Left lobe of liver (tissue), 2 donors: ENCODE data around the gene FTL. TPM values are rescaled to one million over a fixed set of nuclear protein-coding genes. Genes with fewer than 3 reads are reported as not detected.

Experiments
- ATAC-seq: fragments of 200-7000 bp; cut with Tn5 transposase; one replicate; pipeline ENCODE4 v1.9.1; 2020; ENCODE audit warnings: mild to moderate bottlenecking, moderate library complexity
- DNase-seq: peaks from one replicate; pipeline ENCODE4 v3.0.0-alpha.2; 2020; ENCODE audit warnings: low spot score
- total RNA-seq: library from RNA; stranded (reverse); gene quantifications from one replicate; pipeline ENCODE4 v1.2.1, GENCODE V29; 2021
- donor health status: DM: no; HTN: no; CAD: no; lungs with moderate emphysema.
- donor health status: DM: no; HTN: yes; CAD: no.

The FTL gene
- total RNA-seq, 1 donor from 2014 or later, result 8,713 TPM

GRCh38 chr19:48989701-48990291 is 24.7 kb downstream of the FTL start:
- DNase-seq (no peak), ATAC-seq (no peak)

- ATAC-seq (no peak), DNase-seq (no peak)
Measured at GRCh38 chr19:48990400-48990799, 25.3 kb downstream of the FTL start.

GRCh38 chr19:48991011-48991609 is 26.0 kb downstream of the FTL start:
- DNase-seq (no peak), ATAC-seq (no peak)

DNA sequence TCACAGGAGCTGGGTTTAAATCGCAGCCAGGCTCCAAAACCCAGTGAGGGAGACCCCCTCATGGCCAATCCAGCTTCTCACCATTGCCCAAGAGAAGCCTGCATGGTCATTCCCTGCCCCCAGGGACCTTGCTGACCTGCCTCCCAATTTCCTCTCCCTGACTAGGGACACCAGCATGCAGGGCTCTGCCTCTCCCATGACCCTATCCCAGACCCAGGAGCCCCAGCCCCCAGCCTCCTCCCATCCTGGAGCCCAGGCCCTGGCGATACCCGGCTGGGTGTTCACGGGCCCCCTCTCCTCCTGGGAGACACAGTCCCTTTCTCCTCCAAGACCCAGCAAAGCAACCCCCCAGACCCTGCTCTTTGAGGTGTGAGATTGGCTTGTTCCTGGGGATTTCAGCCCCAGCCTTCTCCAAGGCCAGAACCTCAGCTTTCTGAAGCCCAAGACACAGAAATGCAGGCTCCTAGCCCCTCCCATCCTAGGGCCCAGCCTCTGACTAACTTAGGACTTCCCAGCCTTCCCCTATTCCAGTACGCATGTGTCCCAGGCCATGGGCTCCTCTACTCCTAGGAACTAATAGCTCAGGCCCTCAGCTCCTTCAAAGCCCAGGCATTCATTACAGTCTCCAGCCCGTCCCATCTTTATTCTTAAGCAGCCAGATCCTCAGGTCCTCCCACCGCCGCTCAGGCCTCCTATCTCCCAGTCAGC is 26.9 kb downstream of the FTL start:
- DNase-seq (peak; percentile 58), ATAC-seq (peak; percentile 19)

GRCh38 chr19:48992581-48993174 is 27.6 kb downstream of the FTL start:
- ATAC-seq, result peak; percentile 1
- DNase-seq, result peak; percentile 52

GRCh38 chr19:48993175-48994034 is 28.3 kb downstream of the FTL start, which contains the start of the genes GYS1 and RUVBL2:
Gene GYS1, minus strand, starts transcription at chr19:48993309. Its CDS starts 197 bp downstream, at chr19:48993112.
Gene RUVBL2, plus strand, starts transcription at chr19:48993887. Its CDS starts 25 bp downstream, at chr19:48993912.
- ATAC-seq, result peak; percentile 89
- DNase-seq, result peak; percentile 99

GRCh38 chr19:48994035-48994386 is 28.9 kb downstream of the FTL start:
- no peak for DNase-seq

DNA sequence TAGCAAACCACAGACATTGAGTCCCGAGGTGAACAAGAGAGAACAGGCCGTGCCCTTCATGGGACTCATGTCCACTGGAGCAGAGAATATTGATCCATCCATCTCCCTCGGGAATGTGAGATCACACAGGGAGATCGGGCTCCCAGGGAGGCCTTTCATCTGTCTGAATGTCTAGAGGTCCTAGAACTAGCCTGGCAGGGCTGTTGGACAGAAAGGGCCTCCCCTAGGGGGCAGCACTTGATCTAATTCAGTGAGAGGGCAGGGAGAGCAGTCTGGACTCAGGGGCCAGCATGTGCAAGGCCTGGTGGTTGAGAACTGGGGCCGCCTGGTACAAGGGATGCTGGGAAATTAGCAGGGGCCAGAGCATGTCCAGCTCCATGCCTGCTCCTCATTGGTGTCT is 32.9 kb downstream of the FTL start:
- DNase-seq, result no peak

More at GRCh38 chr19:48994035-48994386, 28.9 kb downstream of the FTL start:
- ATAC-seq, result no peak

GRCh38 chr19:48999481-49000325 is 34.6 kb downstream of the FTL start:
- DNase-seq, result no peak

More for the DNA sequence above, 32.9 kb downstream of the FTL start:
- no peak for ATAC-seq

GRCh38 chr19:49004133-49004532 is 39.0 kb downstream of the FTL start:
- ATAC-seq, result no peak
- DNase-seq, result no peak

More at GRCh38 chr19:48999481-49000325, 34.6 kb downstream of the FTL start:
- peak; percentile 66 for ATAC-seq

DNA sequence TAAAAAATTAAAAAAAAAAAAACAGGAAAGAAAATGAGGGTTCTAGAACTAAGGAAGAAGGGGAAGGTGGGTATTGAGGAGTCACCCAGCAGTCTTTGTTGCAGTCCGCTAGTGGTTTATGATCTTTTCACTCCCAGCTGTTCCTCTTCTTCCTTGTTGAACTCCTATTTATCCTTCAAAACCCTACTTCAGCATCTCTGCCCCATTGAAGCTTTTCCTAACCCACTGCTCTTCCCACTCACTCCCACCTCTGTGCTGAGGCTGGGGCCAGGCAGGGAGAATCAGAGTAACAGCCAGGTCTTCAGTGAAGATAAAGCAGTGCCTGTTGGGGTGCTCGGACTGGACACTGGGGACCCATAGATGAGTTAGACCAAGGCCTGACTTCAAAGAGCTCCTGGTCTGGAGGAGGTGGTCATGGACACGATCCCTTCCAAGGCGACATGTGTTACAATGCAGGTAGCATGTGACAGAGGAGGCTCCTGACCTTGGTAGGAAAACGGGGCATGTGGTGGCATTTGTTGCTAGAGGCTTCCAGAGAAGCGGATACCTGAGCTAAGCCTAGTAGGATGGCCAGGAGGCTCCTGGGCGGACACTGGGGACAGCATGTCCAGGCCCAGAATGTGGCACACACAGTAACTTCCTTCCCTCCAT is 40.0 kb downstream of the FTL start:
- no peak for ATAC-seq
- DNase-seq, result no peak

DNA sequence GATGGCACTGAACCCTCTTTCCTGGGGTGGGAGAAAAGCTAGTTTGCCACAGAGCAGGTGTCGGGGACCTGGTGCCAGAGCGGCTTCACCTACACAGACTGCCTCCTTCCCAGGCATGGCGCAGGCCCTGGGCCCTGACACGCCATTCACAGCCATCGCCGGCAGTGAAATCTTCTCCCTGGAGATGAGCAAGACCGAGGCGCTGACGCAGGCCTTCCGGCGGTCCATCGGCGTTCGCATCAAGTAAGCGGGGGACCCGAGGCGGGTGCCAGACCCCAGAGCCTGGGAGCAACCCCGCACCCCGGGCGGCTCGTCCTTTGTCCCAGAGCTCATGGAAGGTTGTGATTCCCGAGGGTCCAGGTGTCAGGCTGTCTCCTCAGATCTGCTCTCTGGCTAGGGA is 41.8 kb downstream of the FTL start:
- no peak for ATAC-seq
- no peak for DNase-seq

DNA sequence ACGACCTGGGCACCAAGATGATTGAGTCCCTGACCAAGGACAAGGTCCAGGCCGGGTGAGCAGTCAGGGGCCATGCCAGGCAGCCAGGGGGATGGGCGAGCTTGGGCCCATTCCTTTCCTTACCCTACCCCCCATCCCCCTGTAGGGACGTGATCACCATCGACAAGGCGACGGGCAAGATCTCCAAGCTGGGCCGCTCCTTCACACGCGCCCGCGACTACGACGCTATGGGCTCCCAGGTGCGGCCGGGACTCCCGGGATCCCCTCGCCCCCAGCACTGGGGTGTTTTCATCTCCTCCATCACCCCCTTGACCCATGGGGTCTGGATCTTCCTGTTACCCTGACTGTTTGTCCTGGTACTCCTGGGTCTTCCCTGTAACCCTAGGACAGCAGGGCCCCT is 44.7 kb downstream of the FTL start:
- DNase-seq (no peak), ATAC-seq (no peak)

DNA sequence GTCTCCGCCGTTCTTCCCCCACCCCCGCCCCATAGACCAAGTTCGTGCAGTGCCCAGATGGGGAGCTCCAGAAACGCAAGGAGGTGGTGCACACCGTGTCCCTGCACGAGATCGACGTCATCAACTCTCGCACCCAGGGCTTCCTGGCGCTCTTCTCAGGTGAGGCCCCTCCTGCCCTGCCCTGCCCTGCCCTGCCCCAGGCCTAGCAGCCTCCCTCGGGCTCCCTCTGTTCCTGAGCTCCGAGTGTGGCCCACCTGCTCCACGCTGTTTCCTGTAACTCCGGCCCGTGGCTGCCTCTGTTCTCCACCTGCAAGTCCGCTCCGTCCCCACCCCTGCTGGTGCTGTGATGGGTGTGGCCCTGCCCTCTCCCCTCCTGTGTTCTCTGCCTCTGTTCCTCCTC is 45.3 kb downstream of the FTL start:
- ATAC-seq (no peak), DNase-seq (no peak)

- no peak for ATAC-seq
Measured at GRCh38 chr19:49011194-49011593, 46.1 kb downstream of the FTL start.

DNA sequence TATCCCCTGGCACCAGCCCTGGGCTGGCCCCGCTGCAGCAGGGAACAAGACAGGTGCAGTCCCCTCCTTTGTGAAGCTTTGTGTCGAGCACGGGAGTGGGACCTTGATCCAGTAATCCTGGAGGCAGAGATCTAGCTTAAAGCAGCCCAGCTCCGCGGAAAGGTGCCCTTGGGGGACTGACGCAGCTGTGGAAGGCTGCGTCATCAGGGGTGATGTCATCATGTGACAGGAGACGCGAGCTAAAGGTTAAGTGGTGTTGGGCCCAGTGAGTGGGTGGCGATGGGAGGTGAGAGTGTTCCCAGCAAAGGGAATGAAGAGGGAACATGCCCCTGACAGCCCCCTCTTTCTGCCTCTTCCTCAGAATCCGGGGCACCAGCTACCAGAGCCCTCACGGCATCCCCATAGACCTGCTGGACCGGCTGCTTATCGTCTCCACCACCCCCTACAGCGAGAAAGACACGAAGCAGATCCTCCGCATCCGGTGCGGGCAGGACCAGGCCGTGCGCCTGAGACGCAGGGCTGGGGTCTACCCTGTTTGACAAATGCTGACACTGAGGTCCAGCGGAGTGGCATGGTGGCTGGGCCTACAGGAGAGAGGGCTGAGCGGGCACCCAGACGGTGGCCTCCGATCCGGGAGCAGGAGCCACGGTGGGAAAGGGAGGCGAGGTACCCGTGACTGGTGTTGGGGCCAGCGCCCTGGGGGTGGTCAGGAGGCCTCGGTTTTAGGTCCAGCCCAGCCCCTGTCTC is 49.2 kb downstream of the FTL start:
- ATAC-seq, result no peak
- no peak for DNase-seq

More at GRCh38 chr19:49011194-49011593, 46.1 kb downstream of the FTL start:
- no peak for DNase-seq

GRCh38 chr19:49014870-49015255 is 49.8 kb downstream of the FTL start:
- no peak for DNase-seq
- no peak for ATAC-seq

GRCh38 chr19:49016067-49016839 is 51.1 kb downstream of the FTL start:
- ATAC-seq (no peak), DNase-seq (no peak)
